Measurements from ENCODE around the gene ZFAND3.
"Not testable (repeated sequence)": the region's sequence is repeated elsewhere in the genome, so short reads cannot be mapped to it uniquely, and the experiment has no call there.

Gene ZFAND3

DNA sequence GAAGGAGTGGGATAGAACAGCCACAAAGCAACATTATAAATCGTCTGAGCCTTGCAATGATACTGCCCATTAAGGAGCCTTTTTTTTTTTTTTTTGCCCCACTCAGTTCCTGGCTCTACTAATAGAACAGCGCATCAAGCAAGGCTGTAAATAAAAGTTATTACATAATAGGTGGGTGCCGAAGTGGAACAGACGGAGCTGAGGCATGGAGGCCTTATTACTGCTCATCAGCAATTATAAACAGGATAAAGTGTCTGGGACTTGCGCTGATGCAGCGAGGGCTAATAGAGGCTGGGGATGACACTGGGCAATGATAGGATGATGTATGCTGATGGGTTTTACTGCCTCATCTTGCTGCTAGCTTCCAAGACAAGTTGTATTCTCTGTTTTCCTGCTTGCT lies 272.1 kb downstream of the ZFAND3 start:
- no peak for DNase-seq (ENCODE audit: low spot score)

DNA sequence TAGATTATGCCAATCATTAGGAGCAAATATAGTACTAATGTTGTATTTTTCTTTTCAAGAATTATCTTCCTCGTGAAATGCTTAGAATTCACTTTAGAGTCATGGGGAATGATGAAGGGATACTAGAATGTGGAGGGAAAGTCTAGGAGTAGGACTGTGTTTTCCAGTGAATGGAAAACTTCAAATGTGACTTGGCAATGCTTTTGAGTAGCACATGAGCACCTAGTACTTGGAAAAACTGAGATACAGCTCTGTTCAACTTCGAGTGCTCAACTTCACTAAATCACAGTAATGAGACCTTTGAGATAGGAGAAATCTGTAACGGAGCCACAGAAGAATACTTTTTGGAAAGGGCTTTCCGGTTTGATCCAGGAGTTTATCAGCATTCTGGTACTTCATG lies 272.9 kb downstream of the ZFAND3 start:
- DNase-seq (ENCODE audit: low spot score), result no peak

DNA sequence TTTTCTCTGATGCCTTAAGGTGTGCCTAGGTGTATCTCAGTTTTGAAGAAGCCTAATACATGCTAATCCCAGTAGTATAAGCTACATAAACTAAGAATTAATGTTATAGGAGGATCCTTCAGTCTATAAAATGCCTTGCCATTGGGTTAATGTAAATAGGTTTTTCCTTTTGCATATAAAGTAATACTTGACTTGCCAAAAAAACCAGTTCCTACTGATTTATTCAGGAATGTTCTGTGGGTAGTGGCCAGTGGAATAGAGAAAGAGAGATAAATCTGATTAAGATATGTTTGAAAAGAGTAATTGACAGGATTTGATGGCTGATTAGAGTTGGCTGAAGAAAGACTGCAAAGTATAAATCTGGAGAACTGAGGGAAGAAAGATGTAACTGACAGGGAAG lies 273.4 kb downstream of the ZFAND3 start:
- DNase-seq (ENCODE audit: low spot score), result no peak

DNA sequence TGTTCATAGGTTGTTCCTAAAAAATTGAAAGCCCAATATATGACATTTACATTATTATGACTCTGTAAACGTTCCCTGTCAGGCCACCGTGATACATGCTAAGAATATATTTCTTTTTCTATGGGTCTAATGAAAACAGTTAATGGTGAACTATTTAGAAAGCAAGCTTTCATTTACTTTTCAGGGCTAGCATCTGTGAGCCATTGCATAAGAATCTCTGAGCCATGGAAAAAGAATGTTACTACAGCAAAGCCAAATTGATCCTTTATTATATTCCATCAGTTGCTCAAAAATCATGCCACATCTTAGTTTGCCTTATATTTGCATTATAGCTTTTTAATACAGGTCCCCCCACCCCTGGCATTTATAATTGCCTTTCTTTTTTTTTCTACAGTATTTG lies 275.5 kb downstream of the ZFAND3 start:
- DNase-seq (ENCODE audit: low spot score), result peak; percentile 33

DNA sequence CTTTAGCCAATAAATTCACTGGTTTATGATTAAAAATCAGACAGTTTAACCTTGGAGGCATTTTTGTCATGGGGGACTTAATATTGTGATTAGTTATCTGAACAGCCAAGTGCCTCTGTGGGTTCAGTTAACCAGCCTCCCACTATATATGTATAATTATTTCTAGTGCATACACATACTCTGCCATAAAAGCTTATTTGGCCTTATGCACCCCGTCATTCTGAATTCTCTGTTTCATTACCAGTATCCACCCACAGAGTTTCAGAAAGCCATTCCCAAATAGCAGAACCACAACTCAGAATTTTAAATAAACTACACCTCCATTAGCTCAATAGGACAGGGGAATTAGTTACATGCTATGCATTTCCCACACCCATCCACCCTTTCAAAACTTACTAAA lies 279.7 kb downstream of the ZFAND3 start:
- DNase-seq (ENCODE audit: low spot score), result no peak

DNA sequence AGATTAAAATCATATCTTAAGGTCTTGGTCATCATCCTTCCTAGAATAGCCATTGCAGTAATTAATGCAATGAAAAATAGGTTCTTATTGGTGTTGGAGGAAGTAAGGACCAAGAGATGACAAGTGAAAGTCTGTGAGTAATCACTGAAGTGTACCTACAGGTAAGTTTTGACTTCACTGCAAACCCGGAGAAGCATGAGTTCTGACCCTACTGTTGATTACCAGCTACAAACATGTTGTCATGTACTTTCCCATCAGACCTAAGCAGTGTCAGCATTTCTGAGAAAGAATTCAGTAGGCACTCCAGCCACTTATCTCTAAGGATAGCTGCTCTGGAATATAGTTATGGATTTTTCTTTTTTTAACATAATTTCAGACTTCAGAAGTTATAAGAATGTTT lies 280.9 kb downstream of the ZFAND3 start:
- DNase-seq (ENCODE audit: low spot score), result no peak

DNA sequence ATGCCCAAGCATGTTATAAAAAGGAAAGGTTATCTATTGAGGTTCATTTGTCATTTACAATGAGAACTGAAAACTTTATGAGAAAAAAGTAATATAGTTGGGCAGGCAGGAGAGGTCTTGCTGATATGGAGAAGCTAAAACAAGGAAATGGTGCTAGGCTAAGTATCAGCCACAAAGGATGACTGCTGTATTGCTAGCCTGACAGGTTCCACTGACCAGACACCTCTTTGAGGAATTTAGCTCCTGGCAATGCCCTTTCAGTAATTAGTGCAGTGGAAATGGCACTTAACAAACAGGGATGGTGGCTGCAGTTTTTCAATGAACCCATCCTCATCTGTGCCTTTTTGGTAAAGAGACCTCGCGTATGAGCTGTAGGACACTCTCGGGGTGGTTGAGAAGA lies 284.4 kb downstream of the ZFAND3 start:
- DNase-seq (ENCODE audit: low spot score), result no peak

DNA sequence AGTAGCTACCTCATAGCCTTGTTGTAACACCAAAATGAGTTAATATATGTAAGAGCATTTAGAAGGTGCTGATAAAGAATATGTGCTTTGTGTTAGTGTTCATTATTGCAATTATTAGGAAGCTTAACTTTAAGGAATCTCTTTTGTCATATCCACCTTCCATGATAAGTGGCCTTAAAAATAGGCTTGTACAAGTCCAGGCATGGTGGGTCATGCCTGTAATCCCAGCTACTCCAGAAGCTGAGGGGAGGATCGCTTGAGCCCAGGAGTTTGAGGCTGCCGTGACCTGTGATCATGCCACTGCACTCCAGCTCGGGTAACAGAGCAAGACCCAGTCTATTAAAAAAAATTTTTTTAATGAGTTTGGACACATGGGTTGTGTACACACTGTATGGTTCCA lies 285.5 kb downstream of the ZFAND3 start:
- no peak for DNase-seq (ENCODE audit: low spot score)

DNA sequence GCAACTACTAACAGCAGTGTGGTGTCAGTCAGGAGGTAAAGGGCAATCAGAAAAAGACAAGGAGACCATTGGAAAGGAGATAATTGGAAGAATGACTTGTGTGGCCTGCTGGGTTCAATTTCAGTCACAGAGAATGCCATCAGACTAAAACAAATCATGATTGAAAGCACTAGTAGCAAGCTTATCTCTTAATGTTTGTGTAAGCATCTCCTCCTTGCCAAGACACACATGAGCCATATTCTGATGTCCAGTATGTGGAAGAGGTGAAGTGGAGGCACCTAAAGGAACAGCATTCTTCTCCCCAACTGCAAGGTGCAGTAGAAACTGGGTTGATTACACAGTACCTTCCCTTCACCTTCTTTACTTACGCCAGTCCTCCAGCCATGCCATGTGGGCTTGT lies 287.5 kb downstream of the ZFAND3 start:
- DNase-seq (ENCODE audit: low spot score), result no peak

DNA sequence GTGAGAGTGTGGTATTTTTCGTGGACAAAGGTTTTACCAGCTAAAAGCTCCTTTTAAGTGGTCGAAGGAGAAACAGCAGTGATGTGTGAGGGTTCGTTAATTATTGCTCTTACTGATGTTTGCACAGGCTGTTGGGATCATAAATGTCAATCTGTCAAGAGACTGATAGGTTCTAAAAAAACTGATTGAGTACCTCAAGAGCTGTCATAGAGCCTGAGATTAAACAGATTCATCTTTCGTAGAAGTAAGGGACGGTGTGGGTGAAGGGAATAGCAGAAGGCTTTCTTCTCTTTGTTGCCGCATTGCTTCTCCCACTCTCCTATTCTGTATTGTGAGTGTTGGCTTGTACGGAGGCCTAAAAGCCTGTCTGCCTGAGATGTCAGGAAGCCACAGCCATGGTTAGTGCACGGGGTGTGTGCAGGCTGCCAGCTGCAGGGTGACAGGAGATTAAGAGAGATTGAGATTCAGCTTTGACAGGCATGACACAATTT lies 291.0 kb downstream of the ZFAND3 start:
- no peak for DNase-seq (ENCODE audit: low spot score)

DNA sequence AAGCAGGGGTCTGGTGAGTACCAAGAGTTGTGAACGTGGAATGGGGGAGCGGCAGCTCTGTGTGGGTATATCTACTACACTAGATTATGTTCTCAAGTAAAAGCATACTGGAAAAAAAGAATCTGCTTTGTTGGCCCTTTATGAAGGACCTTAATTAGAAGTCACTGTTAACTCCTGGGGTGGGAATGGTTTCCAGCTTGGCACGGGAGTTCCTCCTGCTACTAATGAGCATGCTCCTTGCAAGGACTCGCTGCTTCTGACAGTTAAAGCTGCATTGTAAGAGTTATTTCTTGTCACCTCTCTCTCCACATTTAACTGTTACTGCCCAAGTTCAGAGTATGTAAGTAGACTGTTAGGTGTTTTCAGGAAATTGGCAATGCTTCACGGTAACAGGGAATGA lies 292.7 kb downstream of the ZFAND3 start:
- DNase-seq (ENCODE audit: low spot score), result no peak

DNA sequence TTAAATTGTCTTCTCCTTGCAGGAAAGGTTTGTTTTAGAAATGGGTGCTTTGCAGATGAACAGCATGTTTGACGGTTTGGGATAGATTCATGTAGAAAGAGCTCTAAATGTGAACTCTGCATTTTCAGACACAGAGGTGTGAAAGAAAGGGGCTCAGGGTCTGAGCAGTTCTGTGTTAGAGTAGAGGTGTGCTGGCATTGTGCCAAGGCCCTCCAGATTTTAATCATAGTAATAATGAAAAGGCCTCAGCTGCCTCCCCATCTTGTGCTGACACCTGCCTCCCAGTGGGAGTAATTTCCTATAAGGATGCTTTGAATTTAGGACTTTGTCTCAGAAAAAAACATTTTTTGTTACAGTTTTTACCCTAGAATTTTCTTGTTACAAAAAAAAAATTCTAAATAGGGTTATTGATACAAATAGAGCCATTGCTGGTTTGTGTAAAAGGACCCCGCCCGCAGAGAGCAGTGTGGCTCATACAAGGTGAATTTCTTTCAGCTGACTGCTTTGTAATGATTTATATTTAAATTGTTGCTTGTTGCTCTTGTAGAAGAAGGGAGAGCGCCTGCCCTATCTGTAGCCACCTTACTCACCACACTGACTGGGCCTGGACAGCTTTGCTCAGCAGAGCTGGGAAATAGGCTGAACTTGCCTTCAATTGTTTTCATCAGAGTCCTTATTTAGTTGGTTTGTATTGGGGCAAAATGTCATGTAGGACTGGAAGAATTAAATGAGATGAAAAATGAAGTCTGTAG lies 294.5 kb downstream of the ZFAND3 start:
- DNase-seq (ENCODE audit: low spot score), result no peak

DNA sequence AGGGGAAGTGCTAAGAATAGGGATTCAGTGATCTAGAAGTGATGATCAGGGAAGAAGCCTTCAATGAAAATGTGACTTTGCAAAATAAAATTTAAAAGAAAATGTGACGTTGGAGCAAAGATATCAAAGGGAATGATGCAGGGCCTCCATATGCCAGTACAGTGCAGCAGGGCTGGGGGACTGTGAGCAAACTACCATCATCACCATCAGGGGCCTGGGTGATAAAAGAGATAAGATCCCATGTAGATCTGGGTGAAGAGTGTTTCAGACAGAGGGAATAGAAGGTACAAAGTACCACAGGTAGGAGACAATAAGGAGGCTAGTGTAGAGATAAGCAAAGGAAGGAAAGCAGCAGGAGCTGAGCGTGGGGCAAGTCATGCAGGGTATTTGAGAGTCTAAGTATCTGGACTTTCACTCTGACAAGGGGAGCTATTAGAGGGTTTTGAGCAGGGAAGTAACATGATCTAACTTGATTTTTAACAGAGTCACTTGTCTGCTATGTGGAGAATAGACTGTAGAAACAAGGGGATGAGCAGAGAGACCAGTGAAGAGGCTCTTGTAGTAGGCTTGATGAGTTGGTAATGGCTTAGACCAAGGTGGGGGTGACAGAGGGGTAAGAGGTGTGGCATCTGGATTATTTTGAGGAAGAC lies 295.6 kb downstream of the ZFAND3 start:
- DNase-seq (ENCODE audit: low spot score), result no peak

DNA sequence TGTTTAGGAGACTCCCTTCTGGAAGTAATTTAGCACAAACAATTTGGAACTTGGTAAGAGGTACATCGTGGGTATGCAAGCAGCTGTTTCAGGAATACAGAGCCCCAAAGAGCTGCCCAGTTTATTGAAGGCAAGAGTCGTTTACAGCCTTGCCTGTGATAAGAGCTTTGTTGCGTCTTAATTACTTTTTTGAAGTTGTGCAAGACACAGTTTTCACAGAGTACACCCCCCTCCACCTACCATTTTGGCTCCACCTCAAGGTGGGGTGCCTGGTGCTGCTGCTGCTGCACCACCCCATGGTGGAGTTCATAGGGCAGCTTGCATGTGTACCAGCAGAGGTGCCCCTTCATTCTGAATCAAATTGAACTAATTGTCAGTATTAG lies 296.1 kb downstream of the ZFAND3 start:
- no peak for DNase-seq (ENCODE audit: low spot score)

DNA sequence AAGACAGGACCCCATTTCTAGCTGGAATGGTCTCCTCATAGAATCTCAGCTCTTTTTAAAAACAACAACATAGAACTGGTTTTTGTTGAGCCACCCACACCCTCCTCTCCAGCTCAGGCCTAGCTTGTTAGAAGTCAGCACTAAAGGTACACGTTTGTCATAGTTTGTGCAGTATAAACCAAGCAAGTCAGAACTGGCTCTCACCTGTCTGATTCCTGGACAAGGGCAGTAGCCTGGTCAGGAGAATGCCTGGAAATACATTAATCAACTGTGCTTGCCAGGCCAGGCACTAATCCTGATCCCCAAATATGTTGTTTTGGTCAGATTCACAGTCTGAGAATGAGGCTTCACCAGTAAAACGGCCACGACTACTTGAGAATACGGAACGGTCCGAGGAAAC lies 296.7 kb downstream of the ZFAND3 start:
- DNase-seq (ENCODE audit: low spot score), result no peak

DNA sequence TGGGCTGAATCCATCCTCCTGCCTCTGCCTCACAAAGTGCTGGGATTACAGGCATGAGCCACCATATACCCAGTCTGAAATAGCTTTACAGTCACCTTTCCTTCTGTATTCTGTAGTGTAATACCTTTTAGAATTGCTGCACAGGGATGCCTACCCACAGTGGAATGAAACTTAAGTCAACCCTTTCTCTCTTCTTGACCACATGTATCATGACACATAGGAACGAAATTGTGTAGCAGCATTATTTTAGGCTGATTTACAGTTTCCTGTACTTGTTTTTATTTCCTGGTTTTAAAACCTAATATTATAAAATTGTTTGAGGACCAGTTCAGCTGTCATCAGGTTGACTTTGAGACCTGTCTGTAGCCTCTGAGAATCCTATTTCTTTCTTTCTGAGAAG lies 297.8 kb downstream of the ZFAND3 start:
- peak; percentile 47 for DNase-seq (ENCODE audit: low spot score)

DNA sequence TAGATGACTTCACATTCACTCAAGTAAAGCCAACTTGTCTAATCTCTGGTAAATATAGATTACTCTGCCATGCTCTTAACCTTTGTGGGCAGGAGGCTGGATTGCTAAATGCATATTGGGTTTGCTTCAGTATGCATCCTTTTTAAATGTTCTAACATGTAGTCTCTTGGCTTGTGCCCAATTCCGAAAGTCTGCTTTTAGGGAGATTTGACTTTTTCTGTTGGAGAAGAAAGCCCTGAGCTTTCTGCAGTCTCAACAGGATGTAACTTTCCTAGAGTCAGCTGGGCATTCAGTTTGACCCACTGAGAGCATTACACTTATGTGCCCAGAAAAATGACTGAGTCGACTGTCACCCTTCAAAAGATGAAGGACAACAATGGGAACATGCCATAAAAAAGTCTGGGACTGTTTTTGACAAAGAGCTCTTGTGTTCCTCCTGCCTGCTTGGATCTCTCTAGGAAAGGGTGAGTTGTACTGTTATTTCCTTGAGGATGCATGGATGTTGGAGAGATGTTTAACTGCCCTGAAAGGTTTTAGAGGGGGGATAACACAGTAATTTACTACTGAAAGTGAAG lies 299.4 kb downstream of the ZFAND3 start:
- DNase-seq (ENCODE audit: low spot score), result no peak

DNA sequence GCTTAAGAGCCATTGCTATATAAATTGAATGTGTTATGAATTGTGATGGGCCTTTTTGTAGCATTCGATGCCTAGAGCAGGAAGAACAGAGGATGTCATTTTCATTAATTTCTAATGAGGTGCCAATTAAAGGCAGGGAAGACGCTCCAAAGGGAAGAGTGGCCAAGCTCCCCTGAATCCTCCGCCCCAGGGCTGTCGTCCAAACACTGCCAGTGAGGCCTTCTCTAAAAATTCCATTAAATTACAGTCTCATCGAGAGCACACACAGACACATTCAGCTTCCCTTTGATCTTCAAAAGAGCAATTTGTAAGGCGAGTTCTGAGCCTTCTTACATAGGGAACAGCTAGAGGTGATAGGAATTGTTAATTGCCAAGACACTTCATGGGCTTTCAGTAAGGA lies 300.0 kb downstream of the ZFAND3 start:
- no peak for DNase-seq (ENCODE audit: low spot score)

DNA sequence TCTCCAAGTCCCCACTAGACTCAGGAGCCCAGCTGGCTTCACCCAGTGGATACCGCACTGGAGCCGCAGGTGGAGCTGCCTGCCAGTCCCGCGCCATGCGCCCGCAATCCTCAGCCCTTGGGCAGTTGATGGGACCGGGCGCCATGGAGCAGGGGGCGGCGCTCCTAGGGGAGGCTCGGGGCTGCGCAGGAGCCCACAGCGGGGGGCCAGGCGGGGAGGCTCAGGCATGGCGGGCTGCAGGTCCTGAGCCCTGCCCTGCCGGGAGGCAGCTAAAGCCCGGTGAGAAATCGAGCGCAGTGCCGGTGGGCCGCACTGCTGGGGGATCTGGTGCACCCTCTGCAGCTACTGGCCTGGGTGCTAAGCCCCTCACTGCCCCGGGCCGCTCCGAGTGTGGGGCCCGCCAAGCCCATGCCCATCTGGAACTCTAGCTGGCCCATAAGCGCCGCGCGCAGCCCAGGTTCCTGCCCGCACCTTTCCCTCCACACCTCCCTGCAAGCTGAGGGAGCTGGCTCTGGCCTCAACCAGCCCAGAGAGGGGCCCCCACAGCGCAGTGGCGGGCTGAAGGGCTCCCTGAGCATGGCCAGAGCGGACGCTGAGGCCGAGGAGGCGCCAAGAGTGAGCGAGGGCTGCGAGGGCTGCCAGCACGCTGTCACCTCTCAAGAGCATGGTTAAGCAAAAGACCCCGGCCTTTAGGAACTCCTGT lies 304.8 kb downstream of the ZFAND3 start:
- DNase-seq (ENCODE audit: low spot score), result not testable (repeated sequence)

DNA sequence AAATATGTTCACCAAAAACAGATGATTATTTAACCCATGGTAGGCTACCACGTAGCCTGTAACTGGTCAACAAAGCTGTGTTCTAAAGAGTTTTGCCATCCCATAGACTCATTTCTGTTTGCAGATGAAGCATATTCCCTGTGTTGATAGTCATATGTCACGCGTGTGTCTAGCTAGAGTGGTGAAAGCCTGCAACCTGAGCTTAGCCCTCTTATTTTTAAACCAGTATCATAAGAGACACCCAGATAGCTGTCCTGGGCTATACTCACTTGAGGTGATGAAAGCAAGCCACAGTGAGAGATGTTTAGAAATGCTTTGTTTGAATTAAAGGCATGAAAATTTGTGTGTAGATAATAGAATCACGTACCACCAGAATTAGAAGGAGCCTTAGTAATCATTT lies 307.8 kb downstream of the ZFAND3 start:
- DNase-seq (ENCODE audit: low spot score), result no peak

DNA sequence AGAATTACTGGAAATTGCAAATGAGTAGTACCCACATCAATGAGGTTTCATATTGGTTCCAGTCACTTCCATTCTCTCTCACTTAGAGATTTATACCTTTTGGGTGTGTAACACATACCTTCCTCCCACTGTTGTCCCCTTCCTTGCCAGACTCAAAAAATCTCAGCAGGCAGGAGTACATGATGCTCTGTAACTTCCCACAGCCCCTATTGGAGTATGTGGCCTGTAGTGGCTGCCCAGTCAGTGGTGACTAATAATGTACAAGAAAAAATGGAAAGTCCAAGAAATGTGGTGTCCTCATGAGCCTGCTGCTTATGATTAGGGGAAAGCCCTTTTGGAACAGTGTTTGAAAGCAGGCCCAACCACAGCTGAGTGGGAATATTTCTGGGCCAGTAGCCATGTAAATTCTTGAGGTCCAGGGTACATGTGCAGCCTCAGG lies 312.0 kb downstream of the ZFAND3 start:
- peak; percentile 86 for DNase-seq (ENCODE audit: low spot score)

DNA sequence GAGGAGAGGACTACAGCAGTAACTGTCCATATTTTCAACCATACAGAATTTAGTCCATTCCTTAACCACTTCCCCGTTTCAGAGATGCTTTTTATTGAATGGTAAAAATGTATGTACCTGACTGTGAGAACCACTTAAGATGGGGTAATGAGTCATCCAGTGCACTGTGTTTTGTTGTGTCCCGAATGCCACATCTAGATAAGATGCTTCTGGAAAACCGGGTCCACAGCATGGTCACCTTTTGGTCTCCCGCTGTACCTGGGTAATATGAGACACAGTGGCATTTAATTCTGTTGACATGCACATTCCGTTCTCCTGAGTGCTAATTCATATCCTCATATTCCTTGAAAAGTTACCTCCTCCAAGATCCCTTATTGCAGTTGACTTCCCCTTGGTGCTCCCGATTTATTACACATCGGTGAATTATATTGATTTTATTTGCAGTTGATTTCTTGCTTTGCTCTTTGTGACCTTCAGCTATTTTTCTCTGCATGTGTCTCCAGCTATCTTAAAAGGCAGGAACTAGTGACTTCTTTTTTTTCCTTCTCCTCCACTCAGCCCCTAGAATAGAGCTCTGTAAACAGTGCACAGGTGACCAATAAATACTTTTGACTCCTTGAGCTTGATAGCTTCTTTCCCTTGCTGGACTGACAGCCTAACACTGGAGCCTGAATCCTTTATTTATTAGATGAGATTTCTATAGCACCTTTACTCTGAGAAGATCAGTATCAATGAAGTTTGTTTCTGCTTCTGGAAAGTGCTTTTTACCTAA lies 314.6 kb downstream of the ZFAND3 start:
- DNase-seq (ENCODE audit: low spot score), result no peak

All from hepatic stellate cell (primary cell).